Testis (tissue), 2 donors: ENCODE measurements around the gene SDHAF4.

Experiments
- CTCF ChIP-seq, 3 experiments: fragments of 450-650 bp in 2 of 3; fragments of 200-600 bp in 1 of 3; sonication (generic) in 1 of 3; IDR thresholded peaks; one replicate each; pipeline ENCODE4 v1.5.1; 2016 to 2019; ENCODE audit warnings: antibody characterized with exemption in 3 of 3, mild to moderate bottlenecking in 2 of 3, moderate library complexity in 1 of 3
- POLR2A ChIP-seq: fragments of 450-650 bp; IDR thresholded peaks from one replicate; pipeline ENCODE4 v1.6.1; 2017; ENCODE audit warnings: antibody characterized with exemption, mild to moderate bottlenecking, moderate library complexity

- TF ChIP-seq CTCF (IDR thresholded peaks at IDR 0.05) (no peak), POLR2A (no peak)
Measured at GRCh38 chr6:70557998-70558397, 8.7 kb upstream of the SDHAF4 start.
